ENCODE results near the gene HAL. TPM values are rescaled to one million over a fixed set of nuclear protein-coding genes. Genes with fewer than 3 reads are reported as not detected.
A peak's percentile ranks its signal among the peaks of the same experiment; 100 is the strongest.

HAL gene
- total and polyA plus RNA-seq, 4 donors: 0.29 to 1.6 (median 0.33) TPM; not detected in 1

- WGBS (ENCODE audit: insufficient coverage): 64% methylated on average over 6 of the region's 7 CpGs
- Histone ChIP-seq H3K36me3 (ENCODE audit: control insufficient read depth, insufficient read depth, low read length) (no peaks in the 10 kb centered on the region), H3K4me1 (ENCODE audit: control insufficient read depth, insufficient read depth, low read length) (no peaks in the 10 kb centered on the region), H3K27me3 (ENCODE audit: control insufficient read depth, insufficient read depth, low read length) (no peaks in the 10 kb centered on the region), H3K4me3 (ENCODE audit: low read depth, low read length) (no peak overlapping the region), H3K9me3 (ENCODE audit: control insufficient read depth, insufficient read depth, low read length) (no peaks in the 10 kb centered on the region), H3K27ac (ENCODE audit: low read depth, low read length) (no peak overlapping the region)
- DNase-seq (ENCODE audit: low read depth in 4 of 6, low spot score in 6 of 6): peak in 2 of 6 donors; percentile 35 to 38
These were observed 29.8 kb downstream of the HAL start for GRCh38 chr12:95966287-95966870.

- H3K36me3 ChIP-seq (ENCODE audit: control insufficient read depth, insufficient read depth, low read length): no peaks in the 10 kb centered on the region
- WGBS (ENCODE audit: insufficient coverage): 67% methylated on average over 1 of the region's 2 CpGs
- no peak for DNase-seq (ENCODE audit: low read depth in 4 of 6, low spot score in 6 of 6)
These were observed 33.0 kb downstream of the HAL start for GRCh38 chr12:95963096-95963495.

GRCh38 chr12:95962222-95962621 lies 33.9 kb downstream of the HAL start:
- no peaks in the 10 kb centered on the region for H3K27me3 ChIP-seq (ENCODE audit: control insufficient read depth, insufficient read depth, low read length)
- H3K4me3 ChIP-seq (ENCODE audit: low read depth, low read length): no peak overlapping the region
- no peaks in the 10 kb centered on the region for H3K4me1 ChIP-seq (ENCODE audit: control insufficient read depth, insufficient read depth, low read length)
- no peak overlapping the region for H3K27ac ChIP-seq (ENCODE audit: low read depth, low read length)
- DNase-seq (ENCODE audit: low read depth in 4 of 6, low spot score in 6 of 6): peak in 4 of 6 donors; percentile 4 to 86 (median 17)
- 67% methylated on average over 4 of the region's 7 CpGs for WGBS (ENCODE audit: insufficient coverage)
- no peaks in the 10 kb centered on the region for H3K9me3 ChIP-seq (ENCODE audit: control insufficient read depth, insufficient read depth, low read length)
- H3K36me3 ChIP-seq (ENCODE audit: control insufficient read depth, insufficient read depth, low read length): no peaks in the 10 kb centered on the region

More at GRCh38 chr12:95963096-95963495, 33.0 kb downstream of the HAL start:
- Histone ChIP-seq H3K27ac (ENCODE audit: low read depth, low read length) (no peak overlapping the region), H3K4me3 (ENCODE audit: low read depth, low read length) (no peak overlapping the region), H3K9me3 (ENCODE audit: control insufficient read depth, insufficient read depth, low read length) (no peaks in the 10 kb centered on the region), H3K4me1 (ENCODE audit: control insufficient read depth, insufficient read depth, low read length) (no peaks in the 10 kb centered on the region), H3K27me3 (ENCODE audit: control insufficient read depth, insufficient read depth, low read length) (no peaks in the 10 kb centered on the region)

- H3K27ac ChIP-seq (ENCODE audit: low read depth, low read length): no peak overlapping the region
- WGBS (ENCODE audit: insufficient coverage): no CpG with 5 or more reads among the region's 5 CpGs
- peaks cover 3% of the 10 kb centered on the region for H3K27me3 ChIP-seq (ENCODE audit: control insufficient read depth, insufficient read depth, low read length)
These were observed 35.9 kb downstream of the HAL start for GRCh38 chr12:95960241-95960640.

GRCh38 chr12:95959107-95959506 lies 37.0 kb downstream of the HAL start:
- Histone ChIP-seq H3K36me3 (ENCODE audit: control insufficient read depth, insufficient read depth, low read length) (no peaks in the 10 kb centered on the region), H3K27ac (ENCODE audit: low read depth, low read length) (no peak overlapping the region), H3K27me3 (ENCODE audit: control insufficient read depth, insufficient read depth, low read length) (peaks cover 3% of the 10 kb centered on the region), H3K4me3 (ENCODE audit: low read depth, low read length) (no peak overlapping the region), H3K9me3 (ENCODE audit: control insufficient read depth, insufficient read depth, low read length) (no peaks in the 10 kb centered on the region), H3K4me1 (ENCODE audit: control insufficient read depth, insufficient read depth, low read length) (peaks cover 3% of the 10 kb centered on the region)
- WGBS (ENCODE audit: insufficient coverage): 80% methylated on average over 1 of the region's 1 CpG
- peak in 1 of 6 donors; percentile 15 for DNase-seq (ENCODE audit: low read depth in 4 of 6, low spot score in 6 of 6)

More at GRCh38 chr12:95960241-95960640, 35.9 kb downstream of the HAL start:
- no peaks in the 10 kb centered on the region for H3K36me3 ChIP-seq (ENCODE audit: control insufficient read depth, insufficient read depth, low read length)
- DNase-seq (ENCODE audit: low read depth in 4 of 6, low spot score in 6 of 6): no peak
- no peaks in the 10 kb centered on the region for H3K9me3 ChIP-seq (ENCODE audit: control insufficient read depth, insufficient read depth, low read length)
- H3K4me1 ChIP-seq (ENCODE audit: control insufficient read depth, insufficient read depth, low read length): peaks cover 3% of the 10 kb centered on the region
- H3K4me3 ChIP-seq (ENCODE audit: low read depth, low read length): no peak overlapping the region

- Histone ChIP-seq H3K27ac (ENCODE audit: low read depth, low read length) (no peak overlapping the region), H3K4me1 (ENCODE audit: control insufficient read depth, insufficient read depth, low read length) (peaks cover 3% of the 10 kb centered on the region), H3K36me3 (ENCODE audit: control insufficient read depth, insufficient read depth, low read length) (no peaks in the 10 kb centered on the region), H3K4me3 (ENCODE audit: low read depth, low read length) (no peak overlapping the region), H3K27me3 (ENCODE audit: control insufficient read depth, insufficient read depth, low read length) (peaks cover 3% of the 10 kb centered on the region), H3K9me3 (ENCODE audit: control insufficient read depth, insufficient read depth, low read length) (no peaks in the 10 kb centered on the region)
- DNase-seq (ENCODE audit: low read depth in 4 of 6, low spot score in 6 of 6): no peak
- 33% methylated on average over 24 of the region's 27 CpGs for WGBS (ENCODE audit: insufficient coverage)
These were observed 39.5 kb downstream of the HAL start for GRCh38 chr12:95956557-95957145.

GRCh38 chr12:95955549-95956159 lies 40.5 kb downstream of the HAL start:
- WGBS (ENCODE audit: insufficient coverage): 83% methylated on average over 6 of the region's 7 CpGs
- no peak for DNase-seq (ENCODE audit: low read depth in 4 of 6, low spot score in 6 of 6)

GRCh38 chr12:95953000-95953399 lies 43.1 kb downstream of the HAL start:
- Histone ChIP-seq H3K4me3 (ENCODE audit: low read depth, low read length) (no peak overlapping the region), H3K27me3 (ENCODE audit: control insufficient read depth, insufficient read depth, low read length) (peaks cover 3% of the 10 kb centered on the region), H3K27ac (ENCODE audit: low read depth, low read length) (no peak overlapping the region), H3K9me3 (ENCODE audit: control insufficient read depth, insufficient read depth, low read length) (no peaks in the 10 kb centered on the region), H3K36me3 (ENCODE audit: control insufficient read depth, insufficient read depth, low read length) (no peaks in the 10 kb centered on the region), H3K4me1 (ENCODE audit: control insufficient read depth, insufficient read depth, low read length) (peaks cover 3% of the 10 kb centered on the region)
- WGBS (ENCODE audit: insufficient coverage): no CpG with 5 or more reads among the region's 1 CpG
- DNase-seq (ENCODE audit: low read depth in 4 of 6, low spot score in 6 of 6): no peak

More at GRCh38 chr12:95955549-95956159, 40.5 kb downstream of the HAL start:
- H3K4me3 ChIP-seq (ENCODE audit: low read depth, low read length): no peak overlapping the region
- H3K27me3 ChIP-seq (ENCODE audit: control insufficient read depth, insufficient read depth, low read length): peaks cover 3% of the 10 kb centered on the region
- peaks cover 3% of the 10 kb centered on the region for H3K4me1 ChIP-seq (ENCODE audit: control insufficient read depth, insufficient read depth, low read length)
- no peak overlapping the region for H3K27ac ChIP-seq (ENCODE audit: low read depth, low read length)
- H3K36me3 ChIP-seq (ENCODE audit: control insufficient read depth, insufficient read depth, low read length): no peaks in the 10 kb centered on the region
- H3K9me3 ChIP-seq (ENCODE audit: control insufficient read depth, insufficient read depth, low read length): no peaks in the 10 kb centered on the region

- no peak for DNase-seq (ENCODE audit: low read depth in 4 of 6, low spot score in 6 of 6)
- H3K4me1 ChIP-seq (ENCODE audit: control insufficient read depth, insufficient read depth, low read length): peaks cover under 1% of the 10 kb centered on the region
- no peaks in the 10 kb centered on the region for H3K9me3 ChIP-seq (ENCODE audit: control insufficient read depth, insufficient read depth, low read length)
- peaks cover under 1% of the 10 kb centered on the region for H3K27me3 ChIP-seq (ENCODE audit: control insufficient read depth, insufficient read depth, low read length)
- H3K36me3 ChIP-seq (ENCODE audit: control insufficient read depth, insufficient read depth, low read length): no peaks in the 10 kb centered on the region
- H3K4me3 ChIP-seq (ENCODE audit: low read depth, low read length): no peak overlapping the region
- no peak overlapping the region for H3K27ac ChIP-seq (ENCODE audit: low read depth, low read length)
These were observed 44.6 kb downstream of the HAL start for GRCh38 chr12:95951515-95951914.
